NCI-H2227 (cell line): ENCODE results near the gene SRL.
"Not testable (repeated sequence)": the region's sequence is repeated elsewhere in the genome, so short reads cannot be mapped to it uniquely, and the experiment has no call there.

Experiments
- DNase-seq: peaks from one replicate; lab custom pipeline; 2025; ENCODE audit not compliant: unreplicated experiment; lab: John Stamatoyannopoulos, UW

The SRL gene

DNA sequence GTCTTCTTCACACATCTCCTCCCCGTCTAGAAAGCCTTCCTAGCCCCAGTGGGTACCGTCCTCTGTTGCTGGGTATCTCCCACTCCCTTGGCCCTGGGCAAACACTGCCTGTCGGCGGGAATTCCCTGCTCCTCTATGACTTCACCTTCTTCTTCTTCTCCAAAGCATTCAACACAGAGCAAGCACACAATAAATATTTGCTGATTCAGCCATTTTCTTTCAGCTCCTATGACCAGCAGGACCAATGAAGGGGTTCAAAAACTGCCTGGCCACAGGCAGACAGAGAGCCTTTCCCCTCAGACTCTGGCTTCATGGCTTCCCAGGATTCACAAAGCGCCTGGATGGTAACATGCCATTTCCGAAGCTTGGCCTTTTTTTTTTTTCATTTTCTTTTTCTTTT is 72.5 kb downstream of the SRL start:
- no peak for DNase-seq

- no peak for DNase-seq
Measured at GRCh38 chr16:4166821-4167220, 75.1 kb downstream of the SRL start.

DNA sequence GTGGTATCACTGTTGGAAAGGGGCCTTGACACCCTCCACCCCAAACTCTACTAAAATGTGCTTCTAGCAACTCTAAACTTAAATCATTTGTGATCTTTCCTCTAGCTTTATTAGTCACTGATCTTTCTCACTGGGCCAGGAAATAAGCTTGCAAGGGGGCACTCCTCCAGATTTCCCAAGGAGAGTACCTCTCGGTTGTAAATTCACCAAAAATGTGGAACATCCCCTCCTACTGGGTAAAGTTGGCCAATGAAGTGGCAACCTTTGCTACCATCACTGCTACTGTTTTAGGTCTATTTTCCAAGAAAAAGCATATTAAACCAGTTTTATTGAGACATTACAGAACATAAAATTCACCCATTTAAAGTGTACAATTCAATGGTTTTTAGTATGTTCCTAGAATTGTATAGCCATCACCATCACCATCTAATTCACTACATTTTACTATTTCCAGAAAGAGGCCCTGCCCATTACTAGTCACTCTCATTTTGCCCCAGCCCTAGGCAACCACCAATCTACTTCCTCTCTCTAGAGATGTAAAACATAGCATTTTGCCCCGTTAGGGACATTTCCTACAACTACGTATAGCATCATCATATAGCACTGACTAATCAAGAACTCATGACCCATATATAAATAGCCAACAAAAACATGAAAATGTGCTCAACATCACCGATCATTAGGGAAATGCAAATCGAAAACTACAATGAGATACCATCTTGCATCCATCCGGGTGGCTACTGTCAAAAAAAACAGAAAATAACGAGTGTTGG is 81.0 kb downstream of the SRL start:
- DNase-seq = no peak

DNA sequence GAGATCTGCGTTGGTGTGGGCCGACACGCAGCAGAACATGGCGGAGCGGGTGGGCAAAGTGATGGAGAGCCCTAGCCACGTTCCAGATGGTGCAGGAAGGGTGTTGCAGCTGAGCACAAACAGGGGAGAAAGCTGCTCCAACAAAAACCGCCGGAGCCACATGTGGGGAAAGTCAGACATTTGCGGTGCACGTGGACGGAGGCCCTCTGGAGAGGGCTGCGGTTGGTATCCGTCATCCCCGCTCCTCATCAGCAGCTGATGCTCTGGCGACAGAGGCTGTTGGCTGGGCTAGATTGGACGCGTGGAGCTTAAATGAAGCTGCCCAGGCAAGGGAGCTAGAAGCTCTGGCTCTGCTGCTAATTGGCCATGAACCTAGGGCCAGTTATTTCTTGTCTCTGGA is 82.2 kb downstream of the SRL start:
- DNase-seq = no peak

DNA sequence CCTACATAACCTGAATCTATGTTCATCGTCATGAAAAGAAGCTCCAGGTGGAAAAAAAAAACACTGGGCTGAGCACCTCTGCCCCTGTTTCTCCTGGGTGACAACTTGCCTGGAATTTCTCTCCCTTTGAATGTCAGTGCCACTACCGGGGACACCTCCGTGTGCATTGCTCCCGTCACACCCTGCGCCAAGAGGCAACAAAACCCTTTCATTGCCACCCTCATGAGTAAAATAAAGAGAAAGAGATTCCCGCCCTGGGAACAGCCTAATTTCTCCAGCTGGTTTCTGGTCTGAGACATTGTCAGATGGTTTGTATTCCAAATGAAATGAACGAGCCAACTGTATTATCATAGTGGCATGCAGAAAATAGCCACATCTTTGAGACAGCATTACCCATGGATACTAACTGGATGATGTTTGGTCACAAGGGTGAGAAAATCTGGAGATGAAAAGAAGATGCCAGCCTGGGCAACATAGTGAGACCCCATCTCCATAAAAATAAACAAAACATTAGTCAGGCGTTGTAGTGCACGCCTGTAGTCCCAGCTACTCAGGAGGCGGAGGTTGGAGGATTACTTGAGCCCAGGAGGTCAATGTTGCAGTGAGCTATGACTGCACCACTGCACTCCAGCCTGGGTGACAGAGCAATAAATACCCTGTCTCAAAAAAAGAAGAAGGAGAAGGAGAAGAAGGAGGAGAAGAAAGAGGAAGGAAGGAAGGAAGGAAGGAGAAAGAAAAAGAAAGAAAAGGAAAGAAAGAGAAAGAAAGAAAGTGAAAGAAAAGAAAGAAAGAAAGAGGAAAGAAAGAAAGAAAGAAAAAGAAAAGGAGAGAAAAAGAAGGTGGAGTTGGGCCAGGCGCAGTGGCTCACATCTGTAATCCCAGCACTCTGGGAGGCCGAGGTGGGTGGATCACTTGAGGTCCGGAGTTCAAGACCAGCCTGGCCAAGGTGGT is 83.5 kb downstream of the SRL start:
- no peak for DNase-seq

- DNase-seq = no peak
Measured at GRCh38 chr16:4157376-4157825, 84.5 kb downstream of the SRL start.

- DNase-seq = not testable (repeated sequence)
Measured at GRCh38 chr16:4156503-4156902, 85.4 kb downstream of the SRL start.

DNA sequence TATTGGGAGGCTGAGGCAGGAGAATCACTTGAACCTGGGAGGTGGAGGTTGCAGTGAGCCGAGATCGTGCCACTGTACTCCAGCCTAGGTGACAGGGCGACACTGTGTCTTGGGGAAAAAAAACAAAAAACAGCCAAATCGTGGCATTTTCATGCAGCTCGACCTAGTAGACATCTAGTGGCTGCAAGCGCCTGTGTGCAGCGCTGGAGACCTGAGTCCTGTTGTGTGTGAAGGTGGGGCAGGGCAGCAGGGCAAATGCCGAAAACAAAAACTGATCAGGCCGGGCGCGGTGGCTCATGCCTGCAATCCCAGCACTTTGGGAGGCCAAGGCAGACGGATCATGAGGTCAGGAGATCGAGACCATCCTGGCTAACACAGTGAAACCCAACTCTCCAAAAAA is 88.5 kb downstream of the SRL start:
- not testable (repeated sequence) for DNase-seq

GRCh38 chr16:4152267-4152666 is 89.6 kb downstream of the SRL start:
- DNase-seq = no peak

DNA sequence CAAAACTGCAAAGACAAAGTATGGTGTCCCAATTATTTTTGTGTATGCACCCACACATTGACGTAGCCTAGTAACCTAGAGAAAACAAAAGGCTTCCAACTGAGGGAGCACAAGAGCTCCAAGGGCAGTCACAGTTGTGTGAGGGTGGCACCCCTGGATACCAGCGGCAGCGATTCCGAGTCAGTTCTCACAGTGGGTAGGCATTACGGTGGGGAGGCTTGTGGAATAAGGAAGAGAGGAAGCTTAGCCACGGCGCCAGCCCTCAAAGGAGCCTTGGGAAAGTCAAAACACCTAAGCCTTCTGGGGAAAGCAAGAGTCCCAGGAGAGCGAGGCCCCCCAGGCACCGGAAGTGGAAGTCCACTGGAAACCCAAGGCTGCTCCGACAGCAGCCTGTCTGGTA is 94.6 kb downstream of the SRL start:
- no peak for DNase-seq

DNA sequence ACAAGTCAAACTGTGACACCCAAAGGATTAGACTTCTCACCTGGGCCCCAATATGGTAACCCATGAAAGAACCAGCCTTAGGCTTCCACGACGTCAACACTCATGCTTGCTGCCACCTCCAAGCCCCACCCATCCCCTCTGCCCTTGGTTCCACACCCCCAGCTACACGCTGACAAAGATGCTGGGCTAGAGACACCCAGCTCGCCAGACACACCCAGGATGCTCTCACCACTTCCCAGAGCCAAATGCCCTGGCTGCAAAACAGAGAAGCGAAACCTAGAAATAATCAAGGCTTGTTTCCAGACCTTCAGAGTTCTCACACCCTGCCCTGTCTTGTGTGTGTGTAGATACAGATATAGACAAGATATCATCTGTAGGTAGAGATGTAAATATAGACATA is 99.6 kb downstream of the SRL start:
- DNase-seq = no peak

DNA sequence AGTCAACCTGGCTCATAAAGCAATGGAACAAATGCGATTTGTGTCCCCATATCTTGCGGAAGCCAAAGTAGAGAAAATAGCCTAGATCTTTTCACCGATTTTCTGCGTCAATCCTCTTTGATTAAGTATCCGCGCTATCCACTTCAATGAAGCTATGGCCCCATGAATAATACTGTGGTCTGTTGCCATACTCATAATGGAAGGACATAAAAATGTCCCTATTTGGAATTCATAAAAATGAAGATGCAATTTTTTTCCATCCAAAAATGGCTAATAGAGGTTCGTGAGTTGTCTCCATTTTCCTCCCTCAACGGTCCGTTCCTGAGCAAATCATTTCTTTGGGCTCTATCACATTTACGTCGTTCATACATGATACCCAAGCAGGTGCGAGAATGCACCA is 100.3 kb downstream of the SRL start:
- no peak for DNase-seq

DNA sequence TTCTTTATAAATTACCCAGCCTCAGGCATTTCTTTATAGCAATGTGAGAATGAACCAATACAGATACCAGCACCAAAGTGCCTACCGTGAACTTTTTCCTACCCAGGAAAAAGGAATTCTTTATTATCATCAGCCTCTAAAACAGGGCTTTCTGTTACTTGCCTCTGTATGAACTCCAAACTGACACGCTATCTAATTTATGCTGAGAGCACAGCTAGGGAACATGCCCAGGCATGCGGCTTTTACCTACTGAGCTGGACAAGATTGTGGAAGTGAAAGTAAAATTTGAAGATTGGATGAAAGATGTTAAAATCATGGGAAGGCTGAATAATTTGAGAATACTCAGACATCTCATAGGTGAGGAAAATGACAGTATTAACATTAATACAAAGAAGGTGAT is 101.2 kb downstream of the SRL start:
- DNase-seq = peak; percentile 15

- no peak for DNase-seq
Measured at GRCh38 chr16:4139968-4140367, 101.9 kb downstream of the SRL start.
